ENCODE data around the gene SLC38A3.
"Not testable (repeated sequence)": the region's sequence is repeated elsewhere in the genome, so short reads cannot be mapped to it uniquely, and the experiment has no call there.

Gene SLC38A3

GRCh38 chr3:50233176-50233575 is 28.1 kb downstream of the SLC38A3 start:
- no peak for DNase-seq (ENCODE audit: low read depth)

GRCh38 chr3:50235716-50236483 is 30.8 kb downstream of the SLC38A3 start, which contains the start of gene GNAI2:
TSS of gene GNAI2 (plus strand) at chr3:50236204. CDS start at chr3:50236336, 132 bp downstream.
- peak; percentile 84 for DNase-seq (ENCODE audit: low read depth)

GRCh38 chr3:50236484-50237132 is 31.5 kb downstream of the SLC38A3 start:
- no peak for DNase-seq (ENCODE audit: low read depth)

DNA sequence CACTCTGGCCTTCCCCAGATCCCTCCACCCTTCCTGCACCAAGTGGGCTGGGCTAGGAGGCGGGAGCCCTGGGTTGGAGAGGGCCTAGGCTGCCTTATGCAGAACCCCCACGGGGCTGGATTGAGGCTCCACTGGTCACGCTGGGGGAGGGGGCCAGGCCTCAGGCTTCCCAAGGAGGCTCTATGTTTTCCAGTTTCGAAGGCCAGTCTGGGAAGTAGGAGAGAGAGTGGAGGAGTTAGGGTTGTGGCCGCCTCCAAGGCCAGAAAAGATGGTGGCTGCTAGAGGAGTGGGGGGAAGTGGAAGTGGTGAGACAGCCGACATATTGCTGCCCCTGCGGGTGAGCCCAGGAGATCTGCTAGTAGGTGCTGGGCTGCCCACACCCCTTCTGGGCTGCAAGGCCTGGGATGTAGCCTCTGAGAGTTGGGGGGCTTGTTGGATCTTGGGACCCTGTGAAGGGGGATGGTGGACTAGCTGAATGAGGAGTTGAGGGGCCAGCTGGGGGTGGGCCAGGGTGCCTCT is 32.1 kb downstream of the SLC38A3 start:
- DNase-seq (ENCODE audit: low read depth), result no peak

- no peak for DNase-seq (ENCODE audit: low read depth)
Observed at GRCh38 chr3:50237754-50238548, 32.9 kb downstream of the SLC38A3 start.

DNA sequence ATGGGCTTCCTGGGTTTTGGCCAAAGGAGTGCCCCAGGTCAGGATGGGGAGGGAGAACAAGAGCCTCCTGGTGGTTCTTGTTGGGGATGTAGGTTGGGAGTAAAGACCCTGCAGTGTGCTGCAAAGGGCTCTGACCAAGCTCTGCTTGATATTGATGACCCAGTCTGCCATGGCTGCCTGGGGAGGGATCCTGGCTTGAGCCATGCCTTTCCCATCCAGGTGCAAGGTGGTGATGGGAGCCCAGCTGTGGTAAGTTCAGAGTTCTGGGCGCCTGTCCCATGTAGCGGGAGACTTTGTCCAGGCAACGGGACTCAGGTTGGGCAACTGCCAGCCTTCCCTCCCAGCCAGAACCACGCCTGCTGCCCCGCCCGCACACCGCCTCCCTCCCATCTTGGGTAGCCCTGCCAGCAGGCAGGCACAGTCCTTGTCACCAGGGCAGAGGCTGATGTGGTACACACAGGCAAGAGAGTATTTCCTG is 33.5 kb downstream of the SLC38A3 start:
- no peak for DNase-seq (ENCODE audit: low read depth)

DNA sequence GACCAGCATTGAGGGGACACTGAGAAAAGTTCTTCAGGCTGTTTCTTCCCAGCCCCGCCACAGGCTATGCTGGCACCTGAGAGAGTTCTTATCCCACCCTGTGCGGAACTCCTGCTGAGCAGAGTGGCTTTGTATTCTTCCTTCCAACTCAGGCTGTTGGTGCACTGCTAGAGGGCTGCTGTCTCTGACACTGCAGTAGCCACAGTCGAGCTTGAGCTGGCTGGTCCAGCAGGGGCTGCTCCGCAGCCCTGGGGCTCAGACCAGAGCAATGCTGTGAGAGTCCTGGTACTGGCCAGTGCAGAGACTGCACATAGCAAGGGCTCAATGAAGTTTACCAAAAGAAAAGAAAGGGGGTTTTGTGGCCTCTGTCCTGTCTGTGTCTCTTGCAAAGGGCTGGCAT is 34.6 kb downstream of the SLC38A3 start:
- no peak for DNase-seq (ENCODE audit: low read depth)

- DNase-seq (ENCODE audit: low read depth), result no peak
Observed at GRCh38 chr3:50241163-50241562, 36.1 kb downstream of the SLC38A3 start.

- no peak for DNase-seq (ENCODE audit: low read depth)
Observed at GRCh38 chr3:50241713-50242380, 36.8 kb downstream of the SLC38A3 start.

GRCh38 chr3:50242381-50242770 is 37.3 kb downstream of the SLC38A3 start:
- DNase-seq (ENCODE audit: low read depth), result no peak

DNA sequence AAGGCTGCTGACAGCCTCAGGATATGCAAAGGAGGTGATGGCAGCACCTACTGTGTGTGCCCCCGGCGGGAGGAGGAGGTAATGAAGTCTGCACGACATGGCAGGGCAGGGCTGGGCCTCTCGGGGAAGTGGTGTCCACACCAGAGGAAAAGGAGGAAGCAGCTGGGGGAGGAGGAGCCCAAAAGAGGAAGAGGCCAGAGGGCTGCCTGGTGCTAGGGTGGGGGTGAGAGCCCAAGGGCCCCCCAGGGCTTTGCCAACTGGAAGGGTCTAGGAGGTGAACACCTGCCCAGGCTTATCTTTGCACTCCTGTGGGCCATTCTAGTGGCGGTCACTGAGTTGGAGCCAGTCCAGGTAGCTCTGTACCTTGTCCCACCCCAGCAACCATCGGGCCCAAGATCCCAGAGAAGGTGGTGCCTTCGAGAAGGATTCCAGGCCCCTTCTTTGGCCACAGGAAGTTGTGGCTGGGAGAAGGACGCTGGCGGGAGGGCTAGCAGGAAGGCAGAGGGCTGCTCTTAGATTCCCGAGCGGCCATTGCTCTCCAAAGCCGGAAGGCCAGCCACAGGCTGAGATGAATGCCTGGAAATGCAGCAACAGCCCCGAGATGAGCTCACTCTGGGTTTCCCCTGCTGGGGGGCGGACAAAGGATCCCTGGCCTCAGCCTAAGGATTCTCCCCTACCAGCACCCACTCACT is 37.9 kb downstream of the SLC38A3 start:
- DNase-seq (ENCODE audit: low read depth), result no peak

DNA sequence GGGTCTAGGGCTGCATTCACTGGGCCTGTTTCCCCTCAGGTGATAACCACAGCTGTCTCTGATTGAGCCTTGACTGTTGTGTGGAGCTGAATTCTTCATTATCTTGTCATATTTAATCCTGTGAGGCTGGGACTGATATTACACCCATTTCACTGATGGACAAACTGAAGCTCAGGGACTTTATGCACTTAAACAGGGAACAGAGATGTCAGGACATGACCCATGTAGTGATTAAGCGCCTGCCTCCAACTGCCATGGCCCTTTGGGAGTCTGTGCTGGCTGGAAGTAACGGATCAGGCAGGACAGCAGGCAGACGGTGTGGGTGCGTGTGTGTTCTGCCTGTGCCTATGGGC is 38.4 kb downstream of the SLC38A3 start:
- DNase-seq (ENCODE audit: low read depth), result no peak

DNA sequence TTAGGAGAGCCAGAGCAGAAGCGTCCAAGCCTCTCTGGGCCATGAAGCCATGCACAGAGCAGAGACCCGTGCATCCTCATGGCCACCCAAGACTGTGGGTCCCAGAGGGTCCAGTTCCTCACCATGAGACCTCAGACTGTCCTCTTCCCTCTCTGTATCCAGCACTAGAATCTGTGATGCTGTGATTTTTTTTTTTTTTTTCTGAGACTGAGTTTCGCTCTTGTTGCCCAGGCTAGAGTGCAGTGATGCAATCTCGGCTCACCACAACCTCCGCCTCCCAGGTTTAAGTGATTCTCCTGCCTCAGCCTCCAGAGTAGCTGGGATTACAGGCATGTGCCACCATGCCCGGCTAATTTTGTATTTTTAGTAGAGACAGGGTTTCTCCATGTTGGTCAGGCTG is 39.7 kb downstream of the SLC38A3 start:
- DNase-seq (ENCODE audit: low read depth), result not testable (repeated sequence)

GRCh38 chr3:50245251-50245745 is 40.2 kb downstream of the SLC38A3 start:
- no peak for DNase-seq (ENCODE audit: low read depth)

- DNase-seq (ENCODE audit: low read depth), result no peak
Observed at GRCh38 chr3:50245831-50246516, 40.9 kb downstream of the SLC38A3 start.

GRCh38 chr3:50246517-50246954 is 41.5 kb downstream of the SLC38A3 start:
- peak; percentile 93 for DNase-seq (ENCODE audit: low read depth)

GRCh38 chr3:50248387-50248786 is 43.3 kb downstream of the SLC38A3 start:
- no peak for DNase-seq (ENCODE audit: low read depth)

GRCh38 chr3:50249457-50249856 is 44.4 kb downstream of the SLC38A3 start:
- no peak for DNase-seq (ENCODE audit: low read depth)

GRCh38 chr3:50250514-50250913 is 45.4 kb downstream of the SLC38A3 start:
- DNase-seq (ENCODE audit: low read depth), result no peak

DNA sequence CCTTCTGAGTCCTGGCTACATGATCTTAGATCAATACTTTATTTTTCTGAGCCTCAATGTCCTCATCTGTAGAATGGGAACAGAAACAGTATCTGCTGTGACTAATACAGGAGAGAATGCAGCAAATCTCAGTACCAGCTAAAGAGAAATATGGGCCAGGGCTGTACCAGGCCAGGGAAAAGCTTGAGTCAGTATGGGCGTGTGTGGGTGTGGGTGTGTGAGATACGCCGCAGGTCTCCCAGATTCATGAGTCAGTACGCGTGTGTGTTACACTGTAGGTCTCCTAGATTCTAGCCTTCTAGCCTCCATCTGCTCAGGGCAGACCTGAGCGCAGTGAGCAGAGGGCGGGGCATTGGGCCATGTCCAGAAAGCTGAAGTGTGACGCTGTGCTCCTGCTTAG is 46.1 kb downstream of the SLC38A3 start:
- peak; percentile 87 for DNase-seq (ENCODE audit: low read depth)

Data from non-pigmented ciliary epithelial cell (primary cell).